Measurements from ENCODE around the gene PRIMPOL.
"Not testable (repeated sequence)": the region's sequence is repeated elsewhere in the genome, so short reads cannot be mapped to it uniquely, and the experiment has no call there.

DNA sequence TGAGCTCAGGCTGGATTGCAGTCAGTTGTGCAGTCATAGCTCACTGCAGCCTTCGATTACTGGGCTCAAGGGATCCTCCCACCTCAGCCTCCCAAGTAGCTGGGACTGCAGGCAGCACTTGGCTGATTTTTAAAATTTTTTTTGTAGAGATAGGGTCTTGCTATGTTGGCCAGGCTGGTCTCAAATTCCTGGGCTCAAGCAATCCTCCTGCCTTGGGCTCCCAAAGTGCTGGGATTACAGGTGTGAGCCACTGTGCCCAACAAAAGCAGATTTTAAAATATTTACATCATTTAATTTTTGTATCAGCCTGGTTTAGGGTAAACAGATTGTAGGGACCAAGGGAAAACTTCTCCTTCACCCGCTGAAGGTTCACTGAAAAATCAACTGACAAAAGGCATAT lies 33.4 kb upstream of the PRIMPOL start:
- TF ChIP-seq SUZ12 (IDR thresholded peaks at IDR 0.05; ENCODE audit: extremely low read depth, insufficient read depth, insufficient read length); YY1 (IDR thresholded peaks at IDR 0.05; ENCODE audit: insufficient read depth, insufficient read length): not testable (repeated sequence)

All from NT2/D1 (cell line).